K562 (cell line): ENCODE measurements around the gene MACROD2. TPM values are rescaled to one million over a fixed set of nuclear protein-coding genes. Genes with fewer than 3 reads are reported as not detected.

Experiments used
- ATAC-seq: fragments of 200-7000 bp; cut with Tn5 transposase; 3 replicates; pipeline ENCODE4 v1.9.1; 2020; ENCODE audit warnings: moderate library complexity
- BruUV-seq: library from RNA; stranded (reverse); fragments of 400-500 nt; replicated peaks from 2 replicates; lab custom pipeline; 2021; lab: Mats Ljungman, UMichigan
- CTCF ChIA-PET: fragments of 300-600 bp; formaldehyde crosslinking; extraction: SDS; loops from one replicate; lab custom pipeline; 2021; ENCODE audit warnings: low intra/inter-chr PET ratio; lab: Yijun Ruan, JAX
- POLR2A ChIA-PET: fragments of 300-600, 350-650 bp; sonication (Branson Sonifier 250); formaldehyde crosslinking; extraction: SDS; loops from one replicate; lab custom pipeline; 2021; ENCODE audit warnings: antibody characterized with exemption, inconsistent platforms; lab: Yijun Ruan, JAX
- DNase-seq, 4 experiments: peaks; one replicate each; pipeline versions ENCODE4 v3.0.0 to v3.0.0-alpha.2; 2011 to 2018; ENCODE audit warnings: low spot score in 3 of 4, mixed read lengths in 3 of 4; ENCODE audit errors: extremely low read depth in 1 of 4
- FAIRE-seq: peaks from 2 replicates; lab custom pipeline; 2011; peaks lifted over from hg19 to GRCh38; lab: Jason Lieb, UNC
- H2AFZ ChIP-seq: 2 replicates; pipeline ENCODE4 v1.6.0; 2011; ENCODE audit warnings: low read depth, low read length, control low read depth, inconsistent platforms
- H3K27ac ChIP-seq: fragments of 200-600 bp; 3 replicates; pipeline ENCODE4 v1.8.0; 2011; ENCODE audit warnings: low read depth, mild to moderate bottlenecking, control low read depth, inconsistent platforms, low read length, moderate library complexity, mixed read lengths; ENCODE audit errors: extremely low read depth
- H3K27me3 ChIP-seq, 2 experiments: fragments of 300-600 bp in 1 of 2; 2 replicates in 1 of 2; 3 replicates in 1 of 2; pipeline versions ENCODE4 v1.6.0 to v1.8.0; 2011; ENCODE audit warnings: inconsistent platforms in 2 of 2, low read length in 2 of 2, mild to moderate bottlenecking in 1 of 2, mixed read lengths in 1 of 2, moderate library complexity in 1 of 2; ENCODE audit not compliant: control insufficient read depth in 2 of 2, insufficient read depth in 2 of 2
- H3K36me3 ChIP-seq: fragments of 300-600 bp; 3 replicates; pipeline ENCODE4 v1.8.0; 2011; ENCODE audit warnings: mild to moderate bottlenecking, low read length, inconsistent platforms; ENCODE audit not compliant: control insufficient read depth, insufficient read depth
- H3K4me1 ChIP-seq, 2 experiments: fragments of 200-600 bp in 1 of 2; replicated peaks in 1 of 2; 2 replicates in 1 of 2; 3 replicates in 1 of 2; pipeline versions ENCODE4 v1.5.1 to v1.8.0; 2011; ENCODE audit warnings: inconsistent platforms in 2 of 2, low read length in 2 of 2, mild to moderate bottlenecking in 1 of 2, mixed read lengths in 1 of 2, moderate library complexity in 1 of 2; ENCODE audit not compliant: control insufficient read depth in 2 of 2, insufficient read depth in 2 of 2
- H3K4me2 ChIP-seq: 2 replicates; pipeline ENCODE4 v1.6.1; 2011; ENCODE audit warnings: low read length, control low read depth, inconsistent platforms, mixed read lengths; ENCODE audit not compliant: insufficient read depth
- H3K4me3 ChIP-seq: fragments of 200-600 bp; sonication (generic), shearing (Covaris generic); 2 replicates; pipeline ENCODE4 v1.5.1; 2016; ENCODE audit warnings: control low read depth, inconsistent platforms
- H3K79me2 ChIP-seq: fragments of 200-600 bp; 3 replicates; pipeline ENCODE4 v1.8.0; 2011; ENCODE audit warnings: low read length, inconsistent platforms; ENCODE audit not compliant: control insufficient read depth, insufficient read depth
- H3K9ac ChIP-seq, 2 experiments: 2 replicates each; pipeline versions ENCODE4 v1.6.0 to v1.6.1; 2011; ENCODE audit warnings: low read depth in 2 of 2, low read length in 2 of 2, control low read depth in 1 of 2, inconsistent platforms in 1 of 2, mild to moderate bottlenecking in 1 of 2, mixed read lengths in 1 of 2; ENCODE audit not compliant: insufficient read depth in 1 of 2
- H3K9me1 ChIP-seq: one replicate; pipeline ENCODE4 v1.6.0; 2011; ENCODE audit warnings: inconsistent platforms, mild to moderate bottlenecking, low read length, moderate library complexity; ENCODE audit not compliant: control insufficient read depth, insufficient read depth
- H3K9me3 ChIP-seq: replicated peaks from 2 replicates; pipeline ENCODE4 v1.5.1; 2011; ENCODE audit warnings: low read depth, low read length, inconsistent platforms; ENCODE audit not compliant: control insufficient read depth, insufficient read depth
- H4K20me1 ChIP-seq: replicated peaks from 2 replicates; pipeline ENCODE4 v1.6.1; 2011; ENCODE audit warnings: low read length, inconsistent platforms, mixed read lengths; ENCODE audit not compliant: control insufficient read depth, insufficient read depth
- CREB1 ChIP-seq, 2 experiments: sonication (generic) in 1 of 2; formaldehyde crosslinking in 1 of 2; IDR thresholded peaks; 2 replicates each; pipeline versions ENCODE4 v1.6.1 to v1.8.0; 2012 to 2022; ENCODE audit warnings: inconsistent platforms in 1 of 2, mild to moderate bottlenecking in 1 of 2, missing genetic modification reagents in 1 of 2, moderate library complexity in 1 of 2
- GTF3C2 ChIP-seq: IDR thresholded peaks from 3 replicates; pipeline ENCODE4 v1.6.1; 2011; ENCODE audit warnings: borderline replicate concordance, mild to moderate bottlenecking, moderate library complexity; ENCODE audit not compliant: insufficient read length; ENCODE audit errors: extremely low read depth
- KLF13 ChIP-seq: fragments of 450-650 bp; IDR thresholded peaks from 2 replicates; pipeline ENCODE4 v1.6.1; 2016; ENCODE audit warnings: missing genetic modification characterization, low read depth, mild to moderate bottlenecking, missing compliant biosample characterization, moderate library complexity, borderline replicate concordance
- MBD2 ChIP-seq: sonication (generic); IDR thresholded peaks from 2 replicates; pipeline ENCODE4 v1.6.1; 2016; ENCODE audit warnings: low read depth, borderline replicate concordance
- MYC ChIP-seq, 2 experiments: fragments of 250-450 bp in 1 of 2; sonication (Bioruptor Pico) in 1 of 2; IDR thresholded peaks; 2 replicates each; pipeline versions ENCODE4 v1.5.1 to v1.6.1; 2012 to 2021; ENCODE audit warnings: low read depth in 2 of 2, borderline replicate concordance in 1 of 2, improper control_type of control experiment in 1 of 2, low read length in 1 of 2, mild to moderate bottlenecking in 1 of 2, moderate library complexity in 1 of 2
- SUPT5H ChIP-seq: fragments of 450-650 bp; IDR thresholded peaks from 2 replicates; pipeline ENCODE4 v1.6.1; 2016
- ZNF444 ChIP-seq: fragments of 250-450 bp; sonication (Bioruptor Pico); IDR thresholded peaks from 2 replicates; pipeline ENCODE4 v1.4.0; 2020; ENCODE audit warnings: mild to moderate bottlenecking, moderate library complexity
- WGBS: fragments of 100-300 bp; shearing (Covaris generic); methylation state at CpG from one replicate; pipeline ENCODE4 v1.1.6; 2016; ENCODE audit warnings: low coverage, mixed read lengths; ENCODE audit not compliant: insufficient coverage; ENCODE audit errors: missing lambda C conversion rate; 5-methylcytosine and 5-hydroxymethylcytosine counted together
- in situ Hi-C: fragments of 300-500 bp; cut with MboI; formaldehyde crosslinking; loops from 4 replicates; pipeline ENCODE4 v1.15.0; 2018; ENCODE audit warnings: inconsistent platforms, mixed read lengths
- intact Hi-C: fragments of 100-400 bp; cut with micrococcal nuclease; formaldehyde crosslinking; loops from 2 replicates; pipeline ENCODE4 v1.14.2; 2022
- polyA plus RNA-seq, 8 experiments: library from polyadenylated mRNA; depleted of rRNA in 4 of 8; stranded (reverse) in 5 of 8; unstranded in 3 of 8; fragments of >200 nt; fragmentation: Nextera tagmentation in 2 of 8; fragmentation: Illumina TruSeq in 1 of 8; extraction: Ambion mirVana in 2 of 8; extraction: Trizol in 1 of 8; gene quantifications; 2 replicates each; pipeline versions ENCODE4 v1.2.1 to v1.2.3, GENCODE V29; 2011 to 2014; ENCODE audit warnings: inconsistent platforms in 1 of 8, missing spikeins in 1 of 8
- total RNA-seq, 7 experiments: library from RNA; depleted of rRNA in 6 of 7; stranded (reverse); fragments of >200 nt in 6 of 7; fragmentation: Illumina TruSeq in 2 of 7; extraction: Trizol in 2 of 7; gene quantifications; 2 replicates each; pipeline versions ENCODE4 v1.2.1 to v1.2.3, GENCODE V29; 2011 to 2021; ENCODE audit warnings: low replicate concordance in 1 of 7
- TF ChIP-seq, protein P1 (sequence below): fragments of 450-650 bp; IDR thresholded peaks from 2 replicates; pipeline ENCODE4 v1.6.1; 2016; ENCODE audit warnings: mild to moderate bottlenecking, moderate library complexity

Gene MACROD2
- total and polyA plus RNA-seq, 9 of the 15 experiments (the other 6 are each of a cell fraction or from before 2014, with no cell fraction given), result not detected

DNA sequence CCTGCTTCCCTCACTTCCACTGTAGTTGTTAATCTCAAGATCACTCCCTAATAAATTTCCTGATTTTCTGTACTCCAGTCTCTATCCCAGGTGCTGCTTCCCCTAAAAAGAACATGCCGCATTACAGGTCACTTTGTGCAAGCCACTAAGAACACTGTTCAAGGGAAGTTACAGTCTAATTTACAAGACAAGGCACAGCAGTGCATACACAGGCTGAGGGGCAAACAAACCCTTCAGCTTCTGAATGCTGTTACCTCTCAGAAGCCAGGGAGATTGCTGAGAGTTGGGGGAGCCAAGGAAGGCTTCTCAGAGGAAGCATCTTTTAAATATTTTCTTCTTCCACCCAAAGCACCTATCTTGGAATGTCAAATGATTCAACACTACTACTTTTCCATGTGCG lies 787.4 kb downstream of the MACROD2 start:
- FAIRE-seq (no peak), ATAC-seq (no peak), DNase-seq (no peak)
- Histone ChIP-seq H3K9ac (no peak overlapping the region), H3K9me1 (no peaks in the 10 kb centered on the region), H3K27ac (no peak overlapping the region), H4K20me1 (no peaks in the 10 kb centered on the region), H2AFZ (no peak overlapping the region), H3K9me3 (no peaks in the 10 kb centered on the region), H3K4me1 (no peaks in the 10 kb centered on the region), H3K36me3 (no peaks in the 10 kb centered on the region), H3K4me2 (no peak overlapping the region), H3K4me3 (no peak overlapping the region), H3K79me2 (no peaks in the 10 kb centered on the region), H3K27me3 (no peaks in the 10 kb centered on the region)
- intact Hi-C loops (no loop called here), in situ Hi-C loops (no loop called here)
- CTCF ChIA-PET, result no interaction called here
- POLR2A ChIA-PET, result no interaction called here
- WGBS, result 0% methylated on average over 2 of the region's 2 CpGs
- no TSS peak for BruUV-seq
- TF ChIP-seq ZNF444 (CRISPR knock-in tag) (no peak), KLF13 (no peak), SUPT5H (no peak), CREB1 (IDR thresholded peaks at IDR 0.05) (no peak), CREB1 (CRISPR knock-in tag; IDR thresholded peaks at IDR 0.05) (no peak), GTF3C2 (no peak), MBD2 (no peak), MYC (IDR thresholded peaks at IDR 0.05; ENCODE audit: low read depth, low read length) (no peak), MYC (CRISPR knock-in tag; IDR thresholded peaks at IDR 0.05; ENCODE audit: borderline replicate concordance, low read depth) (no peak)
- TF ChIP-seq, protein P1, sequence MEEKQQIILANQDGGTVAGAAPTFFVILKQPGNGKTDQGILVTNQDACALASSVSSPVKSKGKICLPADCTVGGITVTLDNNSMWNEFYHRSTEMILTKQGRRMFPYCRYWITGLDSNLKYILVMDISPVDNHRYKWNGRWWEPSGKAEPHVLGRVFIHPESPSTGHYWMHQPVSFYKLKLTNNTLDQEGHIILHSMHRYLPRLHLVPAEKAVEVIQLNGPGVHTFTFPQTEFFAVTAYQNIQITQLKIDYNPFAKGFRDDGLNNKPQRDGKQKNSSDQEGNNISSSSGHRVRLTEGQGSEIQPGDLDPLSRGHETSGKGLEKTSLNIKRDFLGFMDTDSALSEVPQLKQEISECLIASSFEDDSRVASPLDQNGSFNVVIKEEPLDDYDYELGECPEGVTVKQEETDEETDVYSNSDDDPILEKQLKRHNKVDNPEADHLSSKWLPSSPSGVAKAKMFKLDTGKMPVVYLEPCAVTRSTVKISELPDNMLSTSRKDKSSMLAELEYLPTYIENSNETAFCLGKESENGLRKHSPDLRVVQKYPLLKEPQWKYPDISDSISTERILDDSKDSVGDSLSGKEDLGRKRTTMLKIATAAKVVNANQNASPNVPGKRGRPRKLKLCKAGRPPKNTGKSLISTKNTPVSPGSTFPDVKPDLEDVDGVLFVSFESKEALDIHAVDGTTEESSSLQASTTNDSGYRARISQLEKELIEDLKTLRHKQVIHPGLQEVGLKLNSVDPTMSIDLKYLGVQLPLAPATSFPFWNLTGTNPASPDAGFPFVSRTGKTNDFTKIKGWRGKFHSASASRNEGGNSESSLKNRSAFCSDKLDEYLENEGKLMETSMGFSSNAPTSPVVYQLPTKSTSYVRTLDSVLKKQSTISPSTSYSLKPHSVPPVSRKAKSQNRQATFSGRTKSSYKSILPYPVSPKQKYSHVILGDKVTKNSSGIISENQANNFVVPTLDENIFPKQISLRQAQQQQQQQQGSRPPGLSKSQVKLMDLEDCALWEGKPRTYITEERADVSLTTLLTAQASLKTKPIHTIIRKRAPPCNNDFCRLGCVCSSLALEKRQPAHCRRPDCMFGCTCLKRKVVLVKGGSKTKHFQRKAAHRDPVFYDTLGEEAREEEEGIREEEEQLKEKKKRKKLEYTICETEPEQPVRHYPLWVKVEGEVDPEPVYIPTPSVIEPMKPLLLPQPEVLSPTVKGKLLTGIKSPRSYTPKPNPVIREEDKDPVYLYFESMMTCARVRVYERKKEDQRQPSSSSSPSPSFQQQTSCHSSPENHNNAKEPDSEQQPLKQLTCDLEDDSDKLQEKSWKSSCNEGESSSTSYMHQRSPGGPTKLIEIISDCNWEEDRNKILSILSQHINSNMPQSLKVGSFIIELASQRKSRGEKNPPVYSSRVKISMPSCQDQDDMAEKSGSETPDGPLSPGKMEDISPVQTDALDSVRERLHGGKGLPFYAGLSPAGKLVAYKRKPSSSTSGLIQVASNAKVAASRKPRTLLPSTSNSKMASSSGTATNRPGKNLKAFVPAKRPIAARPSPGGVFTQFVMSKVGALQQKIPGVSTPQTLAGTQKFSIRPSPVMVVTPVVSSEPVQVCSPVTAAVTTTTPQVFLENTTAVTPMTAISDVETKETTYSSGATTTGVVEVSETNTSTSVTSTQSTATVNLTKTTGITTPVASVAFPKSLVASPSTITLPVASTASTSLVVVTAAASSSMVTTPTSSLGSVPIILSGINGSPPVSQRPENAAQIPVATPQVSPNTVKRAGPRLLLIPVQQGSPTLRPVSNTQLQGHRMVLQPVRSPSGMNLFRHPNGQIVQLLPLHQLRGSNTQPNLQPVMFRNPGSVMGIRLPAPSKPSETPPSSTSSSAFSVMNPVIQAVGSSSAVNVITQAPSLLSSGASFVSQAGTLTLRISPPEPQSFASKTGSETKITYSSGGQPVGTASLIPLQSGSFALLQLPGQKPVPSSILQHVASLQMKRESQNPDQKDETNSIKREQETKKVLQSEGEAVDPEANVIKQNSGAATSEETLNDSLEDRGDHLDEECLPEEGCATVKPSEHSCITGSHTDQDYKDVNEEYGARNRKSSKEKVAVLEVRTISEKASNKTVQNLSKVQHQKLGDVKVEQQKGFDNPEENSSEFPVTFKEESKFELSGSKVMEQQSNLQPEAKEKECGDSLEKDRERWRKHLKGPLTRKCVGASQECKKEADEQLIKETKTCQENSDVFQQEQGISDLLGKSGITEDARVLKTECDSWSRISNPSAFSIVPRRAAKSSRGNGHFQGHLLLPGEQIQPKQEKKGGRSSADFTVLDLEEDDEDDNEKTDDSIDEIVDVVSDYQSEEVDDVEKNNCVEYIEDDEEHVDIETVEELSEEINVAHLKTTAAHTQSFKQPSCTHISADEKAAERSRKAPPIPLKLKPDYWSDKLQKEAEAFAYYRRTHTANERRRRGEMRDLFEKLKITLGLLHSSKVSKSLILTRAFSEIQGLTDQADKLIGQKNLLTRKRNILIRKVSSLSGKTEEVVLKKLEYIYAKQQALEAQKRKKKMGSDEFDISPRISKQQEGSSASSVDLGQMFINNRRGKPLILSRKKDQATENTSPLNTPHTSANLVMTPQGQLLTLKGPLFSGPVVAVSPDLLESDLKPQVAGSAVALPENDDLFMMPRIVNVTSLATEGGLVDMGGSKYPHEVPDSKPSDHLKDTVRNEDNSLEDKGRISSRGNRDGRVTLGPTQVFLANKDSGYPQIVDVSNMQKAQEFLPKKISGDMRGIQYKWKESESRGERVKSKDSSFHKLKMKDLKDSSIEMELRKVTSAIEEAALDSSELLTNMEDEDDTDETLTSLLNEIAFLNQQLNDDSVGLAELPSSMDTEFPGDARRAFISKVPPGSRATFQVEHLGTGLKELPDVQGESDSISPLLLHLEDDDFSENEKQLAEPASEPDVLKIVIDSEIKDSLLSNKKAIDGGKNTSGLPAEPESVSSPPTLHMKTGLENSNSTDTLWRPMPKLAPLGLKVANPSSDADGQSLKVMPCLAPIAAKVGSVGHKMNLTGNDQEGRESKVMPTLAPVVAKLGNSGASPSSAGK, result no peak
